K562 (cell line): Measurements from ENCODE around the gene GABBR1. TPM values are rescaled to one million over a fixed set of nuclear protein-coding genes. Genes with fewer than 3 reads are reported as not detected.

Experiments used
- ATAC-seq: fragments of 200-7000 bp; cut with Tn5 transposase; 3 replicates; pipeline ENCODE4 v1.9.1; 2020; ENCODE audit warnings: moderate library complexity
- BruUV-seq: library from RNA; stranded (reverse); fragments of 400-500 nt; replicated peaks from 2 replicates; lab custom pipeline; 2021; lab: Mats Ljungman, UMichigan
- CTCF ChIA-PET: fragments of 300-600 bp; formaldehyde crosslinking; extraction: SDS; loops from one replicate; lab custom pipeline; 2021; ENCODE audit warnings: low intra/inter-chr PET ratio; lab: Yijun Ruan, JAX
- POLR2A ChIA-PET: fragments of 300-600, 350-650 bp; sonication (Branson Sonifier 250); formaldehyde crosslinking; extraction: SDS; loops from one replicate; lab custom pipeline; 2021; ENCODE audit warnings: antibody characterized with exemption, inconsistent platforms; lab: Yijun Ruan, JAX
- DNase-seq, 4 experiments: peaks; one replicate each; pipeline versions ENCODE4 v3.0.0 to v3.0.0-alpha.2; 2011 to 2018; ENCODE audit warnings: low spot score in 3 of 4, mixed read lengths in 3 of 4; ENCODE audit errors: extremely low read depth in 1 of 4
- FAIRE-seq: peaks from 2 replicates; lab custom pipeline; 2011; peaks lifted over from hg19 to GRCh38; lab: Jason Lieb, UNC
- H2AFZ ChIP-seq: 2 replicates; pipeline ENCODE4 v1.6.0; 2011; ENCODE audit warnings: low read depth, low read length, control low read depth, inconsistent platforms
- H3K27ac ChIP-seq: fragments of 200-600 bp; 3 replicates; pipeline ENCODE4 v1.8.0; 2011; ENCODE audit warnings: low read depth, mild to moderate bottlenecking, control low read depth, inconsistent platforms, low read length, moderate library complexity, mixed read lengths; ENCODE audit errors: extremely low read depth
- H3K27me3 ChIP-seq, 2 experiments: fragments of 300-600 bp in 1 of 2; 2 replicates in 1 of 2; 3 replicates in 1 of 2; pipeline versions ENCODE4 v1.6.0 to v1.8.0; 2011; ENCODE audit warnings: inconsistent platforms in 2 of 2, low read length in 2 of 2, mild to moderate bottlenecking in 1 of 2, mixed read lengths in 1 of 2, moderate library complexity in 1 of 2; ENCODE audit not compliant: control insufficient read depth in 2 of 2, insufficient read depth in 2 of 2
- H3K36me3 ChIP-seq: fragments of 300-600 bp; 3 replicates; pipeline ENCODE4 v1.8.0; 2011; ENCODE audit warnings: mild to moderate bottlenecking, low read length, inconsistent platforms; ENCODE audit not compliant: control insufficient read depth, insufficient read depth
- H3K4me1 ChIP-seq, 2 experiments: fragments of 200-600 bp in 1 of 2; replicated peaks in 1 of 2; 2 replicates in 1 of 2; 3 replicates in 1 of 2; pipeline versions ENCODE4 v1.5.1 to v1.8.0; 2011; ENCODE audit warnings: inconsistent platforms in 2 of 2, low read length in 2 of 2, mild to moderate bottlenecking in 1 of 2, mixed read lengths in 1 of 2, moderate library complexity in 1 of 2; ENCODE audit not compliant: control insufficient read depth in 2 of 2, insufficient read depth in 2 of 2
- H3K4me2 ChIP-seq: 2 replicates; pipeline ENCODE4 v1.6.1; 2011; ENCODE audit warnings: low read length, control low read depth, inconsistent platforms, mixed read lengths; ENCODE audit not compliant: insufficient read depth
- H3K4me3 ChIP-seq: fragments of 200-600 bp; sonication (generic), shearing (Covaris generic); 2 replicates; pipeline ENCODE4 v1.5.1; 2016; ENCODE audit warnings: control low read depth, inconsistent platforms
- H3K79me2 ChIP-seq: fragments of 200-600 bp; 3 replicates; pipeline ENCODE4 v1.8.0; 2011; ENCODE audit warnings: low read length, inconsistent platforms; ENCODE audit not compliant: control insufficient read depth, insufficient read depth
- H3K9ac ChIP-seq, 2 experiments: 2 replicates each; pipeline versions ENCODE4 v1.6.0 to v1.6.1; 2011; ENCODE audit warnings: low read depth in 2 of 2, low read length in 2 of 2, control low read depth in 1 of 2, inconsistent platforms in 1 of 2, mild to moderate bottlenecking in 1 of 2, mixed read lengths in 1 of 2; ENCODE audit not compliant: insufficient read depth in 1 of 2
- H3K9me1 ChIP-seq: one replicate; pipeline ENCODE4 v1.6.0; 2011; ENCODE audit warnings: inconsistent platforms, mild to moderate bottlenecking, low read length, moderate library complexity; ENCODE audit not compliant: control insufficient read depth, insufficient read depth
- H3K9me3 ChIP-seq: replicated peaks from 2 replicates; pipeline ENCODE4 v1.5.1; 2011; ENCODE audit warnings: low read depth, low read length, inconsistent platforms; ENCODE audit not compliant: control insufficient read depth, insufficient read depth
- H4K20me1 ChIP-seq: replicated peaks from 2 replicates; pipeline ENCODE4 v1.6.1; 2011; ENCODE audit warnings: low read length, inconsistent platforms, mixed read lengths; ENCODE audit not compliant: control insufficient read depth, insufficient read depth
- HLTF ChIP-seq: fragments of 450-650 bp; IDR thresholded peaks from 2 replicates; pipeline ENCODE4 v1.6.1; 2016
- IRF2 ChIP-seq: sonication (generic); formaldehyde crosslinking; IDR thresholded peaks from 2 replicates; pipeline ENCODE4 v1.8.1; 2022; ENCODE audit warnings: mild to moderate bottlenecking, missing genetic modification reagents
- MCM7 ChIP-seq, 2 experiments: fragments of 450-650 bp; IDR thresholded peaks; 2 replicates each; pipeline ENCODE4 v1.6.1; 2016 to 2018
- MYNN ChIP-seq, 2 experiments: sonication (generic); formaldehyde crosslinking in 1 of 2; IDR thresholded peaks; 2 replicates each; pipeline versions ENCODE4 v1.5.0 to v1.6.1; 2016 to 2020; ENCODE audit warnings: antibody characterized with exemption in 1 of 2, missing genetic modification reagents in 1 of 2
- RB1 ChIP-seq: fragments of 450-650 bp; IDR thresholded peaks from 2 replicates; pipeline ENCODE4 v1.6.1; 2017; ENCODE audit warnings: low read depth, mild to moderate bottlenecking
- RFX5 ChIP-seq: IDR thresholded peaks from 2 replicates; pipeline ENCODE4 v1.6.1; 2011; ENCODE audit warnings: low read depth, mild to moderate bottlenecking, improper control_type of control experiment, low read length
- ZSCAN29 ChIP-seq: fragments of 450-650 bp; IDR thresholded peaks from 2 replicates; pipeline ENCODE4 v1.6.1; 2017
- in situ Hi-C: fragments of 300-500 bp; cut with MboI; formaldehyde crosslinking; loops from 4 replicates; pipeline ENCODE4 v1.15.0; 2018; ENCODE audit warnings: inconsistent platforms, mixed read lengths
- intact Hi-C: fragments of 100-400 bp; cut with micrococcal nuclease; formaldehyde crosslinking; loops from 2 replicates; pipeline ENCODE4 v1.14.2; 2022
- polyA plus RNA-seq, 8 experiments: library from polyadenylated mRNA; depleted of rRNA in 4 of 8; stranded (reverse) in 5 of 8; unstranded in 3 of 8; fragments of >200 nt; fragmentation: Nextera tagmentation in 2 of 8; fragmentation: Illumina TruSeq in 1 of 8; extraction: Ambion mirVana in 2 of 8; extraction: Trizol in 1 of 8; gene quantifications; 2 replicates each; pipeline versions ENCODE4 v1.2.1 to v1.2.3, GENCODE V29; 2011 to 2014; ENCODE audit warnings: inconsistent platforms in 1 of 8, missing spikeins in 1 of 8
- total RNA-seq, 7 experiments: library from RNA; depleted of rRNA in 6 of 7; stranded (reverse); fragments of >200 nt in 6 of 7; fragmentation: Illumina TruSeq in 2 of 7; extraction: Trizol in 2 of 7; gene quantifications; 2 replicates each; pipeline versions ENCODE4 v1.2.1 to v1.2.3, GENCODE V29; 2011 to 2021; ENCODE audit warnings: low replicate concordance in 1 of 7
- TF ChIP-seq, protein P1 (sequence below): sonication (generic); formaldehyde crosslinking; IDR thresholded peaks from 2 replicates; pipeline ENCODE4 v1.8.1; 2022; ENCODE audit warnings: missing genetic modification reagents
- TF ChIP-seq, protein P2 (sequence below): fragments of 250-450 bp; sonication (Bioruptor Pico); IDR thresholded peaks from 2 replicates; pipeline ENCODE4 v1.5.0; 2022; ENCODE audit warnings: mild to moderate bottlenecking
- TF ChIP-seq, protein P3 (sequence below): fragments of 450-650 bp; formaldehyde crosslinking; IDR thresholded peaks from 2 replicates; pipeline ENCODE4 v1.4.0; 2022; ENCODE audit warnings: mild to moderate bottlenecking, moderate library complexity

Gene GABBR1
- total and polyA plus RNA-seq, 9 of the 15 experiments (the other 6 are each of a cell fraction or from before 2014, with no cell fraction given): 2.2 to 48.3 (median 20.8) TPM

DNA sequence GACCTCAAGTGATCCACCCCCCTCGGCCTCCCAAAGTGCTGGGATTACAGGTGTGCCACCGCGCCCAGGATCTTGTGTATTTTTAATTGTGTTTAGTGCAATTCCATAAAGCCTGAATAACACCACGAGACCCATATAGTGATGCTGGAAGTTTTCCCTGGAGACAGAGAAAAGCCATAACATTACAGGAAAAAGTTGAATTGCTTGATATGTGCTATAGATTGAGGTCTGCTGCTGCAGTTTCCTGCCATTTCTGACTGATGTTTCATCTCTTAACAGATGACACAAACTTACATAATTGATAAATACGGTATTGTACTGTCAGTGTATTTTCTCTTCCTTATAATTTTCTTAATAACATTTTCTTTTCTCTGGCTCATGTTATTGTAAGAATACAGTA is 66.1 kb downstream of the GABBR1 start (continued):
- TF ChIP-seq HLTF: no peak
- TF ChIP-seq IRF2: no peak
- no peak for TF ChIP-seq MCM7 (IDR thresholded peaks at IDR 0.05)

DNA sequence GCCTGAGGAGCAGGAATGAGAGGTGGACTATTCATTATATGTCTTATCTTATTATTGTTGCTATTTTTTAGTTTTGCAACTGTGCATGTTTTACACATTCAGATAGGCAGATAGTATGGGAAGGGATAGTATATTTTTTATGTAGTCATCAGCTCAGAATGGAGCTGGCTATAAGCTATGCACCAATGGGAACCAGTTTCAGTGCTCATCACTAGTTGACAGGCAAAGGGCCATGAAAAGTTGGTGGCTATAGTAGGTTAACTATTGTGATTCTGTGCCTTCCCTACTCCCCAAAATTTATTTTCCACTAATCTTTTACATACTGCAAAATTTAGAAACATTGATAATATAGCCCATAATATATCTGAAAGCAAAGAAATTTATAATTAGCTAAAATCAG is 68.1 kb downstream of the GABBR1 start:
- DNase-seq (no peak), ATAC-seq (no peak), FAIRE-seq (no peak)
- H3K4me3 ChIP-seq: no peak overlapping the region
- H4K20me1 ChIP-seq: no peaks in the 10 kb centered on the region
- TF ChIP-seq, protein P1, sequence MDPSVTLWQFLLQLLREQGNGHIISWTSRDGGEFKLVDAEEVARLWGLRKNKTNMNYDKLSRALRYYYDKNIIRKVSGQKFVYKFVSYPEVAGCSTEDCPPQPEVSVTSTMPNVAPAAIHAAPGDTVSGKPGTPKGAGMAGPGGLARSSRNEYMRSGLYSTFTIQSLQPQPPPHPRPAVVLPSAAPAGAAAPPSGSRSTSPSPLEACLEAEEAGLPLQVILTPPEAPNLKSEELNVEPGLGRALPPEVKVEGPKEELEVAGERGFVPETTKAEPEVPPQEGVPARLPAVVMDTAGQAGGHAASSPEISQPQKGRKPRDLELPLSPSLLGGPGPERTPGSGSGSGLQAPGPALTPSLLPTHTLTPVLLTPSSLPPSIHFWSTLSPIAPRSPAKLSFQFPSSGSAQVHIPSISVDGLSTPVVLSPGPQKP (CRISPR knock-in tag): no peak
- TF ChIP-seq RB1: no peak
- TF ChIP-seq, protein P2, sequence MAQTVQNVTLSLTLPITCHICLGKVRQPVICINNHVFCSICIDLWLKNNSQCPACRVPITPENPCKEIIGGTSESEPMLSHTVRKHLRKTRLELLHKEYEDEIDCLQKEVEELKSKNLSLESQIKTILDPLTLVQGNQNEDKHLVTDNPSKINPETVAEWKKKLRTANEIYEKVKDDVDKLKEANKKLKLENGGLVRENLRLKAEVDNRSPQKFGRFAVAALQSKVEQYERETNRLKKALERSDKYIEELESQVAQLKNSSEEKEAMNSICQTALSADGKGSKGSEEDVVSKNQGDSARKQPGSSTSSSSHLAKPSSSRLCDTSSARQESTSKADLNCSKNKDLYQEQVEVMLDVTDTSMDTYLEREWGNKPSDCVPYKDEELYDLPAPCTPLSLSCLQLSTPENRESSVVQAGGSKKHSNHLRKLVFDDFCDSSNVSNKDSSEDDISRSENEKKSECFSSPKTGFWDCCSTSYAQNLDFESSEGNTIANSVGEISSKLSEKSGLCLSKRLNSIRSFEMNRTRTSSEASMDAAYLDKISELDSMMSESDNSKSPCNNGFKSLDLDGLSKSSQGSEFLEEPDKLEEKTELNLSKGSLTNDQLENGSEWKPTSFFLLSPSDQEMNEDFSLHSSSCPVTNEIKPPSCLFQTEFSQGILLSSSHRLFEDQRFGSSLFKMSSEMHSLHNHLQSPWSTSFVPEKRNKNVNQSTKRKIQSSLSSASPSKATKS: no peak
- TF ChIP-seq MYNN (IDR thresholded peaks at IDR 0.05): no peak
- no peak for TF ChIP-seq MYNN (CRISPR knock-in tag; IDR thresholded peaks at IDR 0.05)
- no peak for TF ChIP-seq ZSCAN29
- TF ChIP-seq RFX5: peak; percentile 91
- TF ChIP-seq, protein P3, sequence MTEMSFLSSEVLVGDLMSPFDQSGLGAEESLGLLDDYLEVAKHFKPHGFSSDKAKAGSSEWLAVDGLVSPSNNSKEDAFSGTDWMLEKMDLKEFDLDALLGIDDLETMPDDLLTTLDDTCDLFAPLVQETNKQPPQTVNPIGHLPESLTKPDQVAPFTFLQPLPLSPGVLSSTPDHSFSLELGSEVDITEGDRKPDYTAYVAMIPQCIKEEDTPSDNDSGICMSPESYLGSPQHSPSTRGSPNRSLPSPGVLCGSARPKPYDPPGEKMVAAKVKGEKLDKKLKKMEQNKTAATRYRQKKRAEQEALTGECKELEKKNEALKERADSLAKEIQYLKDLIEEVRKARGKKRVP (CRISPR knock-in tag): no peak
- H3K4me1 ChIP-seq: no peaks in the 10 kb centered on the region
- no peaks in the 10 kb centered on the region for H3K36me3 ChIP-seq
- H3K9me1 ChIP-seq: no peaks in the 10 kb centered on the region
- POLR2A ChIA-PET: no interaction called here
- no TSS peak for BruUV-seq
- H3K9me3 ChIP-seq: no peaks in the 10 kb centered on the region
- intact Hi-C loops (no loop called here), in situ Hi-C loops (no loop called here)
- H3K27me3 ChIP-seq: peaks cover 10 to 13% of the 10 kb centered on the region in 2 experiments
- CTCF ChIA-PET: no interaction called here
- no peak overlapping the region for H3K9ac ChIP-seq
- no peak overlapping the region for H2AFZ ChIP-seq
- H3K79me2 ChIP-seq: no peaks in the 10 kb centered on the region
- H3K4me2 ChIP-seq: no peak overlapping the region
- H3K27ac ChIP-seq: no peak overlapping the region
